Fibroblast of skin of left quadriceps (primary cell): Measurements from ENCODE around the gene RPS21.

Source experiments
- DNase-seq, 2 experiments: peaks; one replicate each; pipeline ENCODE4 v3.0.0-alpha.2; 2013; ENCODE audit warnings: low read depth in 2 of 2

Gene RPS21

DNA sequence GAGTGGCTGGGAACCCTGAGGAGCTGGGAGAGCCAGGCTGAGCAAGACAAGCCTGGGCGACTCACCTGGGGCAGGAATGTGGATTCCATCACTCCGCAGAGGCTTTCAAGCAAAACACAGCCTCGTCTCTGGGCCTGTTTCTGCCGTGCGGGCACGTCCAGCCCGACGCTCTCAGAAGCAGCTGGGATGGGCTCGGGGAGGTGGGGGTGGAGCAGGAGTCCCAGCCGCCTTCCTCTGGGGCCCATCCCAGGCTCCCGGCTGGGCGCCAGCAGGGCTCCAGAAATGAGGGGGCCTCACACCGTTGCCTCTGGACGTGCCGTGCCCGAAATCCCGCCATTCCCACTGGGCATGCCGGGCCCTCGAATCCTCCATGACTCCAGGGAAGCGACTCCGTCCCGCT, 8.7 kb upstream of the RPS21 start:
- DNase-seq: no peak

DNA sequence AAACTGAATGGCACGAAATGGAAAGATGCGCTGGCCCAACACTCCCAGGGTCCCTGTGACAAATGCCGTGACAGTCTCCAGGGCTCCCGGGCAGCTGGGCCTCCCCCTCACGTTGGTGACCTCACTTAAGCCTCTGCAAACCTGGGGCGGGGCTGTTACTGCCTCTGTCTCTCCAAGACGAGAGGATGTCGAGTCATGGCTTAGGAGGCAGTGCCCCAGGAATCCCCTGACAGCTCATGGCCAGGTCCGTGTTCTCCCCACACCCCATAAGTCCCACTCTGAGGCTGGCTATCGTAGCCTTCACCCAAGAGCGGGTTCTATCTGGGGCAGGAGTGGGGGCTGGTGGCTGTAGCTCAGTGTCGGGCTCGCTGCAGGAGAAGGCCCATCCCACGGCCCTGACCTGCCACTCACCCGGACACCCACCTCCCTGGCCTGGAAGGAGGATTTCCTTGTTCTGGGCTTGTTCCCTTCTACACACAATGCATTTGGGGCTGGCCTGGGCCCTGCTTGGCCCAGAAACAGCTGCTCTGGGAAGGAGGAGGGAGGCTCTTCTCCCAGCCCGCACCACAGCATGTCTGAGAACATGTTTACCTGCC, 5.6 kb upstream of the RPS21 start:
- DNase-seq: no peak

DNA sequence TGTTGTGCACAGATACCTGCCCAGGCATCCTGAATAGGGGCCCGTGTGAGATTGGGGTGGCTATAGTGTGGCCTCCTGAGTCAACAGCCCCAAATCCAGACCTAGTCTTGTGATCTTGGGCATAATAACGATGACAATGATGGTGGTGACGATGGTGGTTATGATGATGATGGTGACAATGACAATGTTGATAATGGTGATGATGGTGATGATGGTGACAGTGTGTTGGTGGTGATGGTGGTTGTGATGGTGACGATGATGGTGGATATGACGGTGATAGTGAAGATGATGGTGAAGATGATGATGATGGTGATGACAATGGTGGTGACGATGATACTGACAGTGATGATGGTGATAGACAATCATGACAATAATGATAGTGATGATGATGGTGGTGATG, 5.1 kb upstream of the RPS21 start:
- DNase-seq: no peak

DNA sequence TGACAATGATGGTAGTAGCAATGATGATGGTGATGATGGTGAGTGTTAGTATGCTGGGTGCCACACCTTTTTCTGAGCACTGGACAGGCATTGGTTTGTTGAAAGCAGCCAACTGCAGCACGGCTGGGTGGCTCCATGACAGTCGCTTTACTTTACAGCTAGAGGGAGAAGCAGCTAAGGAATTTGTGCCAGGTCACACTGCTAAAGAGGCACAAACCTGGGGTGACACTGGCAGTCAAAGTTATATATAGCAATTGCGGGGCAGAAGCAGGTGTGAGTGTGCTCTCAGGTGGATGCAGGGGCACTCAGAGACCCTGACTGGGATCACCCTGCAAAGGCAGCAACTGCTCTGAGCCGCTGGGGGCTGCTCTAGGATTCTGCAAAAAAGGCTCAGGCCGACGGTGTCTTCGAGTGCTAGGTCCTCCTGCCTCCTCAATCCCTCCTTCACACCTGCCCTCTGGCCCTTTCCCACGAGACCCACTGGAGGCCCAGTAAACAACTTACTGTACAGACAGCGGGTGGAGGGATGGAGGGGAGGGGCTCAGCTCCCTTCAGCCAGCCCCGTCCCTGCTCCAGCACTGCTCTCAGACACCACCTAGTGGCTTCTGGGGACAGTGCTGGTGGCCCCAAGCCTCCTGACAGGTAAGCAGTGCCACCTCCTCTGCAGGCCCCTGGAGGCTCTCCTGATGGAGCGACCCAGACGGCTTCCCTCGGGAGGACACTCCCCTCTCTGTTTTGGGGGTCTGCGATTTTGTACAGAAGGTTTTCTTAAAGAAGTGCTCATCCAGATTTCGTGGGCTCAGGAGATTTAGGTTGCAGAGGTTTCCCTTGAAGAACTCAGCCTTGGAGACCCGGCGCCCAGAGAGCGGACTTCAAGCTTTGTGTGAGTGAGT, 4.4 kb upstream of the RPS21 start:
- peak; percentile 22 to 29 for DNase-seq

DNA sequence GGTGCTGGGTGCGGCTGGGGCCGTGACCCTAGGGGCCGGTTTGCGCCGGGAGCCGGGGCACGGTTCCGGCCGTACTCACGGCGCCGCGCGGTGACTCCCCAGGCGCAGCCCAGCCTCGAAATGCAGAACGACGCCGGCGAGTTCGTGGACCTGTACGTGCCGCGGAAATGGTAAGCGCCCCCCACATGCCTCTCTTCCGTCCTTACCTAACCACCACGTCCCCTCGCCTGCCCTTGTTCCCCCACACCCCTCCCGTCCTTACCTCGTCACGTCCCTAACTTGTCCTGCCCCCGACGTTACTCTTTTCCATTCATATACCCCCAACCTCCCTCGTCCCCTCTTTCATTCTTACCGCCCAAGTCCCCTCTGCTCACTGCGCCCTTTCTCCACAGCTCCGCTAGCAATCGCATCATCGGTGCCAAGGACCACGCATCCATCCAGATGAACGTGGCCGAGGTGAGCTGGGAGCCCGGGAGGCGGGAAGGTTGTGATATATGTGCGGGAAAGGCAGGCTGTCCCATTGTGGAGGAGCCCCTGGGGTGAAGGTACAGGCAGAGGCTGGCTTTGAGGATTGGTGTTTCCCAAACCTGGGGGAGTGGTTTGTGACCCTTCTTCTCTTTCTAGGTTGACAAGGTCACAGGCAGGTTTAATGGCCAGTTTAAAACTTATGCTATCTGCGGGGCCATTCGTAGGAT, 463 bp downstream of the RPS21 start:
- DNase-seq: no peak

DNA sequence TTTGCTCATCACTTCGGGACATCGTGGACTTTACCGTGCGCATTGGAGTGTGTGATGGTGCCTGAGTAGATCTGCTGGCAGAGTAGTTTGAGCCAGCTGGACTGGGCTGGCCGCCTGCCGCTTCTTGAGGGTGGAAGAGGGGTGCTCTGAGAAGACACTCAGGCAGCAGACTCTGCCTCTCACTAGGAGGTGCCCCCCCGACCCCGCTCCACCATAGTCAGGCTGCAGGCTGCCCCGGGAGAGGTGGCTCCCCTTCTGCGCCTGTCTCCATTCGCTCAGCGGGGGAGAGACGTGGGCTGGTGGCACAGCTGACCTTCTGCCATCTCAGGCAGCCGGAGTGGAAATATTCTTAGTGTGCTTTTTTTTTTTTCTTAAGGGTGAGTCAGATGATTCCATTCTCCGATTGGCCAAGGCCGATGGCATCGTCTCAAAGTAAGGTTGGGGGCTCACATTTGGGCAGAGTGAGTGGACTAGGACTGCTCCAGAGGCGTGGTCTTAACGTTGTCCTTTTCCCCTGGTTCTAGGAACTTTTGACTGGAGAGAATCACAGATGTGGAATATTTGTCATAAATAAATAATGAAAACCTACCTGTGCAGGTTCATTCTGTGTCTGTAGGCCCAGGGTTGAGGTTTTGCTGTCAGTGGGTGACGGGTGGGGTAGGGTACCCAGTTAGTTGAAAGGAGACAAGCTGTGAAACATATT, 1.2 kb downstream of the RPS21 start:
- no peak for DNase-seq

DNA sequence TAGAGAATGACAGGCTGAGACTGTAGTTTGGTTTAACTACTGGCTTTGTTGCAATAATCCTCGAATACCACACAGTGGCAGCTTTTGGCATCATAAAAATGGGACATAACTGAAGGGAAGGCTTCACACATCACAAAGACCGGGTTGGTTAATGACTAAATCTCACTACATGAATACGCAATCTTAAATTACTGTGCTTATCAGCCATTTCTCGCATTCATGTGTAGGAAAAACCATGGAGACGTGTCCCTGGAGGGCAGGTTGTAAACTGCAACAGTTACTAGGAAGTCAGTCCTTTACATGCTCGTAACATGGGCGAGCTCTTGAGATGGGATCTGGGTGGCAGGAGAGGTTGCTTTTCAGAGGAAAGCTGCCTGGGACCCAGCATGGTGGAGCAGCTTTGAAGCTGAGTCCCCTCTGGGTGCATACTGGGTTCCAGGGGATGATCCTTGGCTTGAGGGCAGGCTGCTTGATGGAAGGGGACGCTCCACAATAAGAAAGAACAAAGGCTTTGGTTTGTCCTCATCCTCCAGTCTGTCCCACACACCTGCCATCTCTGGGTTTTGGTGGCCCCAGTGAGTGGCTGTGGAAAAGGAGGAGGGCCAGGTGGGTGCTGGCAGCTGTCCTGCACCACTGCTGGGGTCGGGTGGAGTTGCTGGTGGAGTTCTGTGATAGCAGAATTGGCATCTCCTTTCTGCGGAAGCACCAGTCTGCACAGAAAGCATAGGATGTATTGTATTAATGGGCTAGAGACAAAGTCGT, 2.1 kb downstream of the RPS21 start:
- DNase-seq: no peak

DNA sequence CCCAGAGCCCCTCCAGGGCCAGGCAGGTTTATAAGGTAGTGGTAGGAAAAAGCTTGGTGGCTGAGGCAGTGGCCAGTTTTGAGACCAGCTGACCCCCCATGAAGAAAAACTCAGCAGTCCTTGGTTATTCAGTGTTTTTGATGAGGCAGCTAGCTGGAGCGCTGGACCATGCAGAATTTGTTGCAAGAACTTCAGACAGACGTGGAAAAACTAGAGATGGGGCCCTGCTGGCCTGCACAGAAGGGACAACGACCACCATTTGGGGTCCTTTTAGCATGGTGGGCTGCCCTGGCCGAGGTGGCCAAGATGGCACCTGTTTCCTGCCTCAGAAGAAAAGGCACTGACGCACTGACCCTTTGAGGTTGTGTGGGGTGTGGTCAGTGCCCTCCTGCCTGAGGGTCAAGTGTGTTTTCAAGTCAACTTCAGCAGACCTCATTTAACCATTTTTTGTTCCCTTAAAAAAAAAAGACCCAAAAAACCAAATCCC, 2.7 kb downstream of the RPS21 start:
- DNase-seq: no peak

DNA sequence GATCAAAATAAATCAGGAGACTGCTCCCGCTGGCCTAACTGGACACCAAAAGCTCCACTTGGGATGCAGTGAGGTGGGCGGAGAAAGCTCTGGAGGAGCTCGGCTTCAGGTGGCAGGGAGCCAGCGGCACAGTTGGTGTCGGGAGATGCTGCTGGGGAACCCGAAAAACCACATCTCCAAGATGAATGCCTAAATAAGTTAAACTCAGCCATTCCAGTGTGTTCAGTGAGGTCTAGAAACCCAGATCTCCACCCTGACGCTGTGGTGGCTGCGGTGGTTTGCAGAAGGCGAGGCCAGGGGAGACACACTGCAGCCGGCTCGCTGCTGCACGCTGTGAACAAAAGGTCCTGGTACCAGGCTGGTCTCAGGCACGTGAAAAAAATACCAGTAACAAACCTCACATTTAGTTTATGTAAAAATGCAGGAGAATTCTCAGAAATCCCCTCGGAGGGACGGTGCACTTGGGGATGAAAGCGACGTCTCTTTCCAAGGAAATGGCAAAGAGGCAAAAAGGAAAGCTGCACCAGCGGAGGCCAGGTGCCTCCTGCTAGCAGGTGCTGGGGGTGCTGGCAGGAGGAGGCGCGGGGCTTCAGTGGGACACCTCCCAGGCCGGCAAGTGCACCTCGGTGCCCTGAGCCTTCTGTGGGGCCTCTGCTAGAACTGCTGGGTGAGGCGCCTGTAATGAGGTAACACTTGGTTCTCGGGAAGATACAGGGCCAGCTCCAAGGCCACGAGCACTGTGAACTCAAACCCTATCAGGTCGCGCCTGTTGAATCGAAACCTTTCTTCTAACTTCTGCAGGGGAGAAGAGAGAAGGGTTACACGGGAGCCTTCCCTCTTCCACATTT, 3.6 kb downstream of the RPS21 start:
- no peak for DNase-seq

DNA sequence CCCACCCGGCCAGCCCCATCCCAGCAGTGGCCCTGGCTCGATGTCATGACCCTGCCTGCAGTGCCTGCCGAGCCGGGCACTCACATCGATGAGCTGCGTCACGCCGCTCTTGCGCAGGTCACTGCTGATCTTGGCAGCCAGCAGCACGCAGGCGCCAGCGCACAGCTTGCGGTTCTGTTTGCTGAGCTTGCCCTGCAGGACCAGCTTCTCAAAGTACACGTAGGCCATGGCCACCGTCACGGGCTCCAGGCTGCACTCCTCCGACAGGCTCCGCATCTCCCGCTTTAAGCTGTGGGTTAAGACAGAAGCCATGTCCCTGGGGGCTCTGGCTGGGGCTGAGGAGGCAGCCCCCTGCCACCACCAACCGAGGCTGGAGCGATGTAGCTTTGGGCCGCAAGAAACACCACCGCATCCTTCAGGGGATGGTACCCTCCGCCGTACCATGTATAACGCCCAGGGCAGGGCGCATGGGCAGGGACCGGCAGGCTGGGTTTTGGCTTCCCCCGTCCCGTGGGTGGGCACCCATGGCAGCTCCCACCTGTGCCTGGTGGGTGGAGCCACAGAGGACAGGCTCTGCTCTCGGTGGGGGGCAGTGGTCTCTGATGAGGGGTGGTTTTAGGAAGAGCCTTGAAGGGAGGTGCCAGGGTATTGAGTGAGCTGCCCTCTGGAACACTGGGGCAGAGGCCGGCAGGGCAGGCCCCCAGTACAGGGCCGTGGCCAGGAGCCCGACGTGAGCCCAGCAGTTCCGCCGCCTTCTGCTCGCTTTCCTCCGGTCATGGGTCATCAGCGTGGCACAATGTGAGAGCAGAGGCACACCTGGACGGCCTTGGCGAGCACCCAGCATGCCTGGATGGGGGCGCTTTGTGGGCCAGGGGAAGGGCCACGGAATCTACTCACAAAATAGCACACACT, 4.5 kb downstream of the RPS21 start:
- DNase-seq: no peak

DNA sequence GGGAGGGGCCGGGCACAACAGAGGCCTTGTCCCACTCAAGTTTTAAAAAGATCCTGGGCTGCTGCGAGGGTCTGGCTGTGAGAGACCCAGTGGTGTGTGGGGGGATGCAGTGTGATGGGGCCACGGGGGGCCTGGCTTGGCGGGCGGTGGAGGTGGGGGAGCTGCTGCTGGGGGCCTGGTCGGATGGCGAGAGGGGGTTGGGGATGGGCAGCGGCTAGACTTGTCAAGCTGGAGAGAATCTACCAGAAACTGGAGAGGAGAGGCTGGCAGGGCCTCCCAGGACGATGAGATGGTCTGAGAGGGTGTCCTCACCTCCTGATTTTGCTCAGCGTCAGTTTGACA, 5.1 kb downstream of the RPS21 start:
- DNase-seq: no peak

DNA sequence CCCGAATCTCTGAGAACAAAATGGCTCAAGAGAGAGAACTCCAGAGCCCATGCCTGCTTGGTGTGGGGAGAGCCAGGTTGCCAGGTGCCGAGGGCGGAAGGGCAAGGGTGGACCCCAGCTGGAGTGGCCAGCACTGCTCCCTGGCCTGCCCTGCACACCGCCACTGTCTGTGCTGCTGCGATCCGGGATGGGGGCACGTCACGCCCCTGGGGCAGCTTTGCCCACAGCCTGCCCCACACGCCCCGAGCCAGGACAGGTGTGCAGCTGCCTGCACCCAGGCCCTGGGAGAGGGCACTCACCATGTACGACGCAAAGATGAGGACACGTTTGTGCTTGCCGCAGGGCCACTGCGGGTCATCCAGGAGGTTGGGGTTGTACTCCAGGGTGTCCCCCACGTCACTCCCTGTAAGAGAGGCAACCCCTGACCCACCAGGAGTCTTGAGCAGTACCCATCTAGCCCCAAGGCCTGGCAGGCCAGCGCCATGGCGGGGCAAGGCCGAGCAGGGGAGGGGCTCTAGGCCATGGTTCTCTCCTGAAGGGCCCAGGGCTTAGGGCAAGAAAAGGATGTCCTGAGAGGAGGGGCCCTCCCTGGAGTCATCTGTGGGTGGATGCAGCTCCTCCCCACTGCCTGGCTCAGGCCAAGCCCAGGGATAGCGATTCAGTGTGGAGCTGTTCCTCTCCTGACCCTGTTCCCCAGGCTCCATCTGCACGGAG, 5.9 kb downstream of the RPS21 start:
- no peak for DNase-seq

DNA sequence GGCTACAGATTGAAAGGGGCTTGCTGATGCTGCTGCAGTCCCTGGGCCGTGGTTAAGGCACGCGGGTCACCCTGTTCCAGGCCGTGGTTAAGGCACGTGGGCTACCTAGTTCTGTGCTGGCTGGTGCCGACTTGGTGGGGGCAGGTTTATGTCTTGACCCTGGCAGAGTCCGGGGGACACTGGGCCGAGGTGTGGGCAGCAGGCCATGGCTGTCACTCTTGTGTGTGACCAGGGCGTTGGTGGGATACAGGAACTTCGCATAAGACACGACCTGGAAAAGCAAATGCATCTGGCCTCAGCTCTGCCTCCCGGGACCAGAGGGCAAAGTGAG, 6.4 kb downstream of the RPS21 start:
- DNase-seq: no peak

DNA sequence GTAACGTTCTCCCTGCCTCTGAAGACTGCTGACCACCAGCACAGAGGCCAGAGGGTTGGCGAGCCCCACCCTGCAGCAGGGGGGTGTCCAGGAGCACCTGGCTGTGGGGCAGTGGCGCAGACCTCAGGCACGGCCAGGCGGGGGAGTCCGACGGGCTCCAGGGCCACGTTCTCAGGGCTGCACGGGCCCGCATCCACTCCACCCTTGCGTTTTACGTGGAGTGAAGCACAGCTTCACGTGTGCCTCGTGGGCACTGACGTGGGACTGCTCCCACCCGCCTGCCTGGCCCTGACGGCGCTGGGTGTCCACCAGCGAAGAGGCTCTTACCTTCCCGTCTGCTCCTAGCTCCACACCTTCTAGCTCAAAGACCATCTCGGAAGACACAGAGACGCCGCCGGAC, 6.9 kb downstream of the RPS21 start:
- no peak for DNase-seq

DNA sequence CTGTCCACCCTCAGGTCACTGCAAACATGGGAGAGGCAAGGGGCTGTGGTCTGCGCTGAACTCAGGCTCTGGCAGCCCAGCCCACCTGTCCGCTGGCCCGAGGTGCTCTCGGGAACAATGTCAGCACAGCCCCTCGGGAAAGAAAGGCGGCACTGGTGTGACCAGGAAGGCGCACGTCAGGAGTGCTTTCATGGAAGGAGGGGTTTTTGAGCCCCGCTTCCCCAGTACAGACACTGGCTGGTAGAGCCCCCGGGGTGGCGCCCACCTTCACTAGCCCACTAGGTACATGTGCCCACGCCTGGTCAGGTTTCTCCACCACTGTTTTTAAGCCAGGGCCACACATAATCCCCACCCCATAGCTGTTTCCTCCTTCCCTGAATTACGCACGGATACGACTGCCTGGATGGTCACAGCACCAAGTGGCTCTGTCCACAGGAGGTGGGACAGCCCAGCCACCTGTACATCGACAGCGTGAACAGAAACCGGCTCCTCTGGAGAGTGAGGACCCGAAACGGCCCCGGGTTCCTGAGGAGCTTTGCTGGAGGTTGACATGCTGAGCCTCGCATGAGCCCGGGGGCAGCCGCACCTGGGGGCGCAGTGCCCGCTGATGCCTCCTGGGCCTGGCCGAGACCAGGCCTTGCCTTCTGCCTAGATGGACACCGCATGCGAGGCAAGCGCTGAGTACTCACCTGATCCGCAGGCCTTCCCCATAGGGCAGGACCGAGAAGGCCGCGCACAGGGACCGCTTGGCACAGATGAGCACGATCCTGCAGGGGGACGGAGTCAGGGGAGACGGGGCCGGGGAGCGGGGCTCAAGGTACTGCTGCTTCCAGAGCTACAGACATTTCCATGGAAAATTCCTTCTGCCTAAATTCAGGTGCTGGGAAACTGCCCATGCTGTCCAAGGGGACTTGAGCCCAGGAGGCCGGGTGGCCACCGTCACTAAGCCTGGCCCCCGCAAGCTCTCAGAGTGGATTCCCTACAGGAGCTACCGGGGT, 7.6 kb downstream of the RPS21 start:
- DNase-seq: no peak

DNA sequence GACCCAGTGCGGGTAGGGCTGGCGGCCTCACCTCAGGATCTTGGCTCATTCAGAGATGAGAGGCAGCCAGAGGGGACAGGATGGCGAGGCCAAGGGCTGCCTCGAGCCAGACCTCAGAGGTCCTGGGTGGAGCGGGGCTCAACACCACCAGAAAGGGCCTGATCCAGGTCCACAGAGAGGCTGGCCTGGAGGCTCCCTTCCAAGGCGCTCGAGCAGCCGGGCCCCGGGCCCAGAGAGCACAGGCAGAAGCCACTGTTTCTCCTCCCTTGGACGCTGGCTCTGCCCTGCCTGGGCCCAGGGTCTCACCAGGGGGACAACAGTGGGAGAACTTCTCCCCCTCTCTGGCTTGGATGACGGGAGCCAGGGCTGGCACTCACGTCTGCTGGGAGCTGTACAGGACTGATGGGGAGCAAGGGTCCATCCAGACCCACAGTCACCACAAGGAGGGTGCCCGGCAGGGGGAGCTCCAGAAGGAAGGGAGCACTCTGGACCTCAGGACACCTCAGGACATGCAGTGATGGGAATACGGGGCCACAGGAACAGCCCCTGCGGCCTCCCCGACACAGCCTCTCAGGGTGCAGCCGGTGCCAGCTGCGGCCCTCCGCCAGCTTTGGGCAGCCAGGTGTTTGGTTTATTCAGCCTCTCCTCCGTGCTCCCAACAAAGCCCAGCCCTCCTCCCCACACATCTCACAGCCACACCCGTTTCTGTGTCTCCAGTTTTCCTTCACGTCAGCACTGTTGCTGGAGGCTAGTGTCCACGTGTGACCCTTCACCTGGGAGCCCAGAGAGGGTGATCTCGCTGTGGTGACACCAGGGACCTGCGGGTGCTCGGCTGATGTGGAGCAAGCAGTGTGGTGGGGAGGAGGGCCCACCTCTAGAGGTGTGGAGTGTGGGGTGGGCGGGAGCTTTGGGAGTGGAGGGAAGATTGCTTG, 8.7 kb downstream of the RPS21 start:
- DNase-seq: no peak
